HG03571 (cell line): Measurements from ENCODE around the gene ITPR1.

ENCODE experiments used
- ATAC-seq: cut with Tn5 transposase; IDR thresholded peaks from one replicate; pipeline ENCODE4 v1.9.1; 2021; ENCODE audit not compliant: unreplicated experiment

Gene ITPR1

DNA sequence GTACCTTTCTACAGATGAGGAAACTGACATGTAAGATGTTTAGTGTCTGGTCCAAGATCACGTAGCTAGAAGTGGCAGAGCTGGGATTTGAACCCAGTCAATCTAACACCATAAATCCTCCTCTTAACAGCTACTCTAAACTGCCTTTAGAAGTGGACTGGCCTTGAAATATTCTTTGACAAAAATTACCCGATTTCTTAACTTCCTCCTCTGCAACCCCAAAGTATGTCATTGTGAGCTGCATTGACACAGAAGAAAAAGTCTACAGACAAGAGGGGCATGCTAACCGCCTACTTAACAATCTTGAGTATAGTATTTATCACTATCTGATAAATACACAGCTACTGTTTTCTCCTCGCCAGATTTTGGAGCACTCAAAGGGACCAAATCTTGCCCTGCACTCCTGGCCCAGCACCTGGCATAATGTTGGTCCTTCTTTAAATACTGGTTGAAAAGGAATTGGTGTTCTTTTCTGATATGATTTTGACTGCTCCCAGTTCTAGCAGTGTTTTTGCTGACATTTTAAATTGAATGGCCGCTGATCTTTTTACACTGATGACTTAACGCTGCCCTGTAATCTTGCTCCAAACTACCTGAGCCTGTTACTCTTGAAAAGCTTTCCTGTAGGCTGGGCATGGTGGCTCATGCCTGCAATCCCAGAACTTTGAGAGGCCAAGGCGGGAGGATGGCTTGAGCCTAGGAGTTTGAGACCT lies 36.9 kb downstream of the ITPR1 start:
- ATAC-seq, result no peak

DNA sequence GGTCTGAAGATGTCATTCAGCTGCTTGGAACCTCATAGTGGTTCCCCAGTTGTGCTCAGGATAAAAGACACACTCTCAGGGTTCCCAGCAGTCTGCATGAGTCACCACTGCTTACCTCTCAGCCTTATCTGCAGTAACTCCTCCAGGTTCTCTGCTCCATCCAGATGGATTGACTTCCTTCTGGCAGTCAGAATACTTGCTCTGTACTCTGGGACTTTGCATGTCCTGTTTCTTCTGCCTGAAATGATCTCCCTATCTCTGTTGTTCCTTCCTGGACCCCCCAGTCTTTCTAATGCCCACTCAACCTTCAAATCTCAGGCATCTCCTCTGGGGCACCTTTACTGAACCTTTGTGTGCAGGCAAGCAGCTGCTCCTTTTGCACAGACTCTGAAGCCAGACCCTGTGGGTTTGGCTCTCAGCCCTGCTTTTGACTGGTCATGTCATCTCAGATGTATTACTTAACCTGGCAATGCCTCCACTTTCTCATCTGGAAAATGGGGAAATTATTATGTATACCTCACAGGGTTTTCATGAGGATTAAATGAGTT lies 38.4 kb downstream of the ITPR1 start:
- ATAC-seq, result no peak

- ATAC-seq, result no peak
Measured at GRCh38 chr3:4532535-4533112, 39.5 kb downstream of the ITPR1 start.

GRCh38 chr3:4533489-4534443 lies 40.6 kb downstream of the ITPR1 start:
- no peak for ATAC-seq

- no peak for ATAC-seq
Measured at GRCh38 chr3:4534906-4535305, 41.8 kb downstream of the ITPR1 start.

- ATAC-seq, result no peak
Measured at GRCh38 chr3:4536260-4536659, 43.1 kb downstream of the ITPR1 start.

DNA sequence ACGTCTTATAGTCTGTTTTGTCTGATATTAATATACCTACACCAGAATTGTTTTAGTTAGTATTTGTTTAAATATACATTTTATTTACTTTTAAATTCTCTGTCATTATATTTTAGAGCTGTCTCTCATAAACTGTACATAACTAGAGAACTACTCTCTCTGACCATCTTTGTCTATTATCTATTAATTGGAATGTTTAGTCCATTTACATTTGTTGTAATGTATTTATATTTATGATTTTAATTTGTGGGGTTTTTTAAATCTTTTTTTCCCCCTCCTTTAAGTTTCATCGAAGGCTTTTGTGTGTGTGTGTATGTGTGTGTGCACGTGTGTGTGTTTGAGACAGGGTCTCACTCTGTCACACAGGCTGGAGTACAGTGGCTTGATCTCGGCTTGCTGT lies 47.1 kb downstream of the ITPR1 start:
- ATAC-seq, result no peak

DNA sequence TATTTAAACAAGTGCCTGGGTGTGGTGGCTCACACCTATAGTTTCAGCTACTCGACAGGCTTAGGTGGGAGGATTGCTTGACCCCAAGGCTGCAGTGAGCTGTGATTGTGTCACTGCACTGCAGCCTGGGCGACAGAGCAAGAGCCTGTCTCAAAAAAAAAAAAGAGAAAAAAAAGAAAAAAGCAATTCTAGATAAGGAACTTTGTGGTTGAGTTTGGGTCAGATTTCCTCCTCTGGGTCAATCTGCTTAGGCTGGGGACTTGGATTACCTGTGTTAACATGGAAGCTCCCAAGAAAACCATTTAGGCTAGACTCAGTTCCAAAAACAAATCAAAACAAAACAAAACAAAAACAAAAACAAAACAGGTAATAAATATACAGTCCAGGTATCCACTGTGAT lies 50.0 kb downstream of the ITPR1 start:
- ATAC-seq, result no peak

- no peak for ATAC-seq
Measured at GRCh38 chr3:4546346-4547178, 53.4 kb downstream of the ITPR1 start.

DNA sequence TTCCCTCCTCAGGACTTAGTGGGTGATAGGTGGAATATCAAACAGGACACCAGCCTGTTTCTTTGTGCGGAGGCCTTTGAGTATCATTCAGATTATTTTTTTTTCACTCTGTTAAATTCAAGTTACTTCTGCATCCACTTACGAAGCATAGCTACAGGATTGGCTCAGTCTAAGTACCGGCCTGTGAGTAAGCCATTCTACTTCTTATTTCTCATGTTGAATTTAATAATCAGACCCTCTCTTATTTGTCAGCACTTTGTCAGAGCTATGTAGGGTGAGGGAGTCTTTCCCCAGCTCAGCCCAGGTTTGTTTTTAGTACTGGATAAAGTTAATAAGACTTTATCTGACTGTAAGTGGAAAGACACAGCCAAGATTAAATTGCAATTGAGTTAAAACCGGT lies 54.7 kb downstream of the ITPR1 start:
- no peak for ATAC-seq

- no peak for ATAC-seq
Measured at GRCh38 chr3:4548356-4548755, 55.2 kb downstream of the ITPR1 start.

GRCh38 chr3:4548780-4549179 lies 55.6 kb downstream of the ITPR1 start:
- no peak for ATAC-seq

GRCh38 chr3:4549896-4550295 lies 56.7 kb downstream of the ITPR1 start:
- no peak for ATAC-seq

GRCh38 chr3:4551051-4551711 lies 58.0 kb downstream of the ITPR1 start:
- ATAC-seq, result no peak

DNA sequence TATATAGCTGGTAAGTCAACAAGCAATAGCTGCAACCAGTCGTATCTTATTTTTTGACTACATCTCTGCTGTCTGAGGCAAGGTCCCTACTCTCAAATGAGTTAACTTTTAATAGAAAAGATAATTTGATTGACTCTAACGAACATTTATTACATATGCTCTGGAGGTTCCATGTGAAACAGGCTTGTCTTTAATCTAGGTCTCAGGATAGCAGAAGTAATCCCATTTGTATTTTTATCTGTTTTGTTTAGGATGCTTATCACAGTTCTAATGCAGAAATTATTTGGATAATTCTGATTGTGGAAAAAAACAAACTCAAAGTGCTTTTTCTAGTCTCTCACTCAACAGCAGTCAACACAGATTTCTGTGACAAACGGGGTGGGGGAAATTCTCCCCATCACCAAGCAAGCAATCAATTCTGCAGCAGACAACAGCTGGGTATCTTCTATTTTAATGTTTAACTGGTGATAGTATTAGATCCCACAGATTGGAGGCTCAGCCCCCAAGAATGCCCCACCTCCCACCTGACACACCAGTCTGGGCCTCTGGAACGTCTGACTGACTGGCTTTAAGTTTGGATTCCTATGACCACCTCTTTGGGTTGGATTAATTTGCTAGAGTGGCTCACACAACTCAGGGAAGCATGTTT lies 58.8 kb downstream of the ITPR1 start:
- no peak for ATAC-seq

- ATAC-seq, result no peak
Measured at GRCh38 chr3:4552811-4553210, 59.7 kb downstream of the ITPR1 start.

DNA sequence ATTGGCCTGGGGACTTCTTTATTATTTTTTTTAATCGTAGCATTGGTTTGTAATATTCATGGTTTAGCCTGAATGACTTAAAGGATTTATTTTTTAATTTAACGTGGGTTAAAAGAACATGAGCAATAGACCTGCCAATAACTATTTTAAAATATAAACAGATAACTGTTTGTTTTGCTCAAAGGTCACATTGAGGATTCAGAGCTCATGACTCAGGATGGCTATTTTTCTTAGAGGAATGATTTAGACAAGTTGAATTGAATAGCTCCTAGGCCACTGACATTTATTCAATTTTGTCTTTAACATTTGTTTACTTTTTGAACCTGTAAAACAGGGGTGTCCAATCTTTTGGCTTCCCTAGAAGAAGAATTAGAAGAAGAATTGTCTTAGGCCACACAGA lies 68.5 kb downstream of the ITPR1 start:
- ATAC-seq, result no peak

DNA sequence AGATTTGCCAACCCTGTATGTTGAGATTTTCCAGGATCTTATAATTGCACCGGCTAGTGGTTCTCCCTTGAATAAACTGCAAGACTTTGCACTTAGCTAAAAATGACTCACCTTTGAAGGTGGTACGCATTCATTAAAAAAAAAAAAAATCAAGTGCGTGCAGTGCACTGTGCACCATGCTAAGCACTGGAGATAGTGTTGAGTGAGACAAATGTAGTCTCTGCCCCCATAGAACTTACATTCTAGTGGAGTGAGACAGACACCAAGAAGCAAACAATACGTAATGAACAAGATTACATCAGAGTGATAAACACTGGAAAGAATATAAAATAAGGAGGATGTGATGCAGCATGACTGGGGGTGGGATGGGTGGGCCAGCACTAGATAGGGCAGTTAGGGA lies 69.4 kb downstream of the ITPR1 start:
- no peak for ATAC-seq

- no peak for ATAC-seq
Measured at GRCh38 chr3:4564270-4564669, 71.1 kb downstream of the ITPR1 start.
